GM12801 (cell line): ENCODE results near the gene RASL11B.

ENCODE experiments used
- CTCF ChIP-seq: IDR thresholded peaks from one replicate; pipeline ENCODE4 v1.5.1; 2011; ENCODE audit warnings: control low read depth; ENCODE audit not compliant: insufficient read length; ENCODE audit errors: extremely low read depth

The RASL11B gene

GRCh38 chr4:52848254-52848653 lies 13.9 kb upstream of the RASL11B start:
- no peak for TF ChIP-seq CTCF

GRCh38 chr4:52850406-52851124 lies 11.6 kb upstream of the RASL11B start:
- no peak for TF ChIP-seq CTCF

- no peak for TF ChIP-seq CTCF
Observed at GRCh38 chr4:52852041-52852440, 10.1 kb upstream of the RASL11B start.

- TF ChIP-seq CTCF, result no peak
Observed at GRCh38 chr4:52852711-52853110, 9.4 kb upstream of the RASL11B start.

- TF ChIP-seq CTCF, result no peak
Observed at GRCh38 chr4:52853351-52853750, 8.8 kb upstream of the RASL11B start.

- TF ChIP-seq CTCF, result no peak
Observed at GRCh38 chr4:52856801-52857200, 5.3 kb upstream of the RASL11B start.

- no peak for TF ChIP-seq CTCF
Observed at GRCh38 chr4:52860361-52860760, 1.8 kb upstream of the RASL11B start.
